ENCODE measurements around the gene BMS1. TPM values are rescaled to one million over a fixed set of nuclear protein-coding genes. Genes with fewer than 3 reads are reported as not detected.

The BMS1 gene
- total and polyA plus RNA-seq, 10 of the 15 experiments (the other 5 are each of a cell fraction or from before 2014, with no cell fraction given) = 7.6 to 33.6 (median 21.0) TPM

DNA sequence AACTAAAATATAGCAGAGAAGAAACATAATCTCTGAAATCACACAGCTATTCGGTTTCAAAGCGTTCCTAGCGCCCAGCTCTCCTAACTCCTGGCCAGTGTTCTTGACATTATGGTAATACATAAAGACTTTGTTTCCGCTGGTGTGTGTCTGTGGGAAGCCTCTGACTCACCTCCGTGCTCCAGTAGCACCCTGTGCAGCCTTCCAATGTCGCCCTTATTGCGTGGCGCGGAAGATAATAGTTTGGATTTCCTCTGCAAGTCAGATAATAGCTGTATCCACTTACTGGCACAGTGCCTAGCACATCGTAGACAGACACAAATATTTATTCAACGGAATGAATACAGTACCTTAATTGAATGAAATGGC is 570 bp downstream of the BMS1 start:
- intact Hi-C loops (cut with micrococcal nuclease; ENCODE audit: unreplicated experiment) = loop anchor here (2.0 kb wide), 2 partner anchors 144 to 230 kb away; partner anchors contain the start of gene ZNF33B
- H3K4me3 ChIP-seq = peak overlapping the region; percentile 81
- H3K9me3 ChIP-seq (replicated peaks; ENCODE audit: control insufficient read depth, insufficient read depth, low read length) = no peaks in the 10 kb centered on the region
- peaks cover 2 to 3% of the 10 kb centered on the region in 2 experiments for H3K36me3 ChIP-seq (ENCODE audit: control insufficient read depth in 2 of 2, insufficient read depth in 2 of 2, low read length in 1 of 2)
- H4K20me1 ChIP-seq (ENCODE audit: control insufficient read depth, insufficient read depth) = no peaks in the 10 kb centered on the region
- in situ Hi-C loops (cut with MboI) = loop anchor here (5.0 to 25.0 kb wide), 2 partner anchors 231 to 604 kb away; no protein-coding TSS in a partner anchor
- FAIRE-seq (no peak), ATAC-seq (peak; percentile 5), DNase-seq (ENCODE audit: low read depth, low spot score) (no peak)
- peak overlapping the region; percentile 87 for H3K27ac ChIP-seq (ENCODE audit: control insufficient read depth, insufficient read depth)
- 13% methylated on average over 11 of the region's 11 CpGs for WGBS (ENCODE audit: insufficient coverage, insufficient replicate concordance, low lambda C conversion rate, missing lambda C conversion rate)
- POLR2A ChIA-PET = interaction anchor here (1.5 kb wide), 1 partner anchor 17 kb away, joined by 4 read pairs; no protein-coding TSS in a partner anchor
- peak overlapping the region; percentile 93 for H2AFZ ChIP-seq (ENCODE audit: control insufficient read depth, low read depth, low read length)
- peaks cover 12% of the 10 kb centered on the region for H3K79me2 ChIP-seq (ENCODE audit: control insufficient read depth, insufficient read depth, low read length)
- TF ChIP-seq ZSCAN29 (IDR thresholded peaks at IDR 0.05) = no peak
- no peak for TF ChIP-seq HDGF (IDR thresholded peaks at IDR 0.05)
- no peak for TF ChIP-seq RBBP5 (conservative IDR thresholded peaks at IDR 0.05)
- H3K27me3 ChIP-seq (replicated peaks in 1 of 2; ENCODE audit: control insufficient read depth in 2 of 2, insufficient read depth in 2 of 2, low read length in 1 of 2) = no peaks in the 10 kb centered on the region
- H3K9ac ChIP-seq (ENCODE audit: control insufficient read depth, insufficient read depth, low read length) = peak overlapping the region; percentile 80
- no peaks in the 10 kb centered on the region for H3K4me1 ChIP-seq (ENCODE audit: control insufficient read depth, insufficient read depth, low read length)
- CTCF ChIA-PET = no interaction called here
- peak overlapping the region; percentile 36; the same call in 1 of the 2 replicates for H3K4me2 ChIP-seq (ENCODE audit: control insufficient read depth, insufficient read depth)
- RAD21 ChIA-PET (ENCODE audit: unreplicated experiment) = interaction anchor here (1.1 kb wide), 1 partner anchor 20 kb away, joined by 3 read pairs; no protein-coding TSS in a partner anchor
- BruUV-seq (replicated peaks) = TSS peak; percentile 73
- SMC1A ChIA-PET (ENCODE audit: uncharacterized antibody, unreplicated experiment) = no interaction called here

DNA sequence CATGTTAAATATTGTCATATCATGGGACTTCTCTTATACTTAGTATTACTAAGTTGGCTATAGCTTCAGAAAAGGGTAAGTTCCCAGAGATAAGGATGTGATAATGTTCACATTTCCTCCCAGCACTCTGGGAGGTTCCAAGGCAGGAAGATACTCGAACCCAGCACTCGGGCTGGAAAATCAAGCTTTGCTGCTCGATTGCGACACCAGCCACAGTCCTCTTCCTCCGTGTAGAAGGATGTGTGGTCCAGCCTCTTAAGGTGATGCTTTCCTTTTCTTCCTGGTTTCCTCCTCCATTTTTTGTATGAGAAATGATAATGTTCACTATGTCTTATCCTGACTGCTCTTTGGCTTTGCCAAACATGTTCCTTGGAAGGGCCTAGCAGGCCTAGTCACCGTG is 3.2 kb downstream of the BMS1 start:
- H4K20me1 ChIP-seq (ENCODE audit: control insufficient read depth, insufficient read depth) = no peaks in the 10 kb centered on the region
- SMC1A ChIA-PET (ENCODE audit: uncharacterized antibody, unreplicated experiment) = no interaction called here
- H3K79me2 ChIP-seq (ENCODE audit: control insufficient read depth, insufficient read depth, low read length) = peaks cover 12% of the 10 kb centered on the region
- no peaks in the 10 kb centered on the region for H3K4me1 ChIP-seq (ENCODE audit: control insufficient read depth, insufficient read depth, low read length)
- FAIRE-seq = no peak
- TF ChIP-seq ZNF384 (IDR thresholded peaks at IDR 0.05; ENCODE audit: borderline replicate concordance, low read depth, low read length) (no peak), MXI1 (IDR thresholded peaks at IDR 0.05; ENCODE audit: low read depth, low read length) (no peak), POLR2A (IDR thresholded peaks at IDR 0.05; ENCODE audit: low read depth, low read length) (no peak), GATAD2B (conservative IDR thresholded peaks at IDR 0.05; ENCODE audit: low read depth) (no peak), RAD51 (IDR thresholded peaks at IDR 0.05) (no peak), DPF2 (IDR thresholded peaks at IDR 0.05) (no peak), SMARCA5 (IDR thresholded peaks at IDR 0.05) (no peak)
- TF ChIP-seq, protein P1, sequence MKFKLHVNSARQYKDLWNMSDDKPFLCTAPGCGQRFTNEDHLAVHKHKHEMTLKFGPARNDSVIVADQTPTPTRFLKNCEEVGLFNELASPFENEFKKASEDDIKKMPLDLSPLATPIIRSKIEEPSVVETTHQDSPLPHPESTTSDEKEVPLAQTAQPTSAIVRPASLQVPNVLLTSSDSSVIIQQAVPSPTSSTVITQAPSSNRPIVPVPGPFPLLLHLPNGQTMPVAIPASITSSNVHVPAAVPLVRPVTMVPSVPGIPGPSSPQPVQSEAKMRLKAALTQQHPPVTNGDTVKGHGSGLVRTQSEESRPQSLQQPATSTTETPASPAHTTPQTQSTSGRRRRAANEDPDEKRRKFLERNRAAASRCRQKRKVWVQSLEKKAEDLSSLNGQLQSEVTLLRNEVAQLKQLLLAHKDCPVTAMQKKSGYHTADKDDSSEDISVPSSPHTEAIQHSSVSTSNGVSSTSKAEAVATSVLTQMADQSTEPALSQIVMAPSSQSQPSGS (IDR thresholded peaks at IDR 0.05; ENCODE audit: low read length) = no peak
- TF ChIP-seq, protein P2, sequence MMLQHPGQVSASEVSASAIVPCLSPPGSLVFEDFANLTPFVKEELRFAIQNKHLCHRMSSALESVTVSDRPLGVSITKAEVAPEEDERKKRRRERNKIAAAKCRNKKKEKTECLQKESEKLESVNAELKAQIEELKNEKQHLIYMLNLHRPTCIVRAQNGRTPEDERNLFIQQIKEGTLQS (IDR thresholded peaks at IDR 0.05; ENCODE audit: borderline replicate concordance, extremely low read depth, low read depth, low read length) = no peak
- no peak overlapping the region for H3K4me3 ChIP-seq
- H3K27me3 ChIP-seq (replicated peaks in 1 of 2; ENCODE audit: control insufficient read depth in 2 of 2, insufficient read depth in 2 of 2, low read length in 1 of 2) = no peaks in the 10 kb centered on the region
- CTCF ChIA-PET = no interaction called here
- H3K9me3 ChIP-seq (replicated peaks; ENCODE audit: control insufficient read depth, insufficient read depth, low read length) = no peaks in the 10 kb centered on the region
- in situ Hi-C loops (cut with MboI) (loop anchor here (25.0 kb wide), 1 partner anchor 602 kb away; no protein-coding TSS in a partner anchor), intact Hi-C loops (cut with micrococcal nuclease; ENCODE audit: unreplicated experiment) (no loop called here)
- H3K4me2 ChIP-seq (ENCODE audit: control insufficient read depth, insufficient read depth) = no peak overlapping the region
- RAD21 ChIA-PET (ENCODE audit: unreplicated experiment) = no interaction called here
- POLR2A ChIA-PET = no interaction called here
- H3K27ac ChIP-seq (ENCODE audit: control insufficient read depth, insufficient read depth) = no peak overlapping the region
- no peak overlapping the region for H2AFZ ChIP-seq (ENCODE audit: control insufficient read depth, low read depth, low read length)
- H3K36me3 ChIP-seq (ENCODE audit: control insufficient read depth in 2 of 2, insufficient read depth in 2 of 2, low read length in 1 of 2) = peaks cover 4 to 12% of the 10 kb centered on the region in 2 experiments
- WGBS (ENCODE audit: insufficient coverage, insufficient replicate concordance, low lambda C conversion rate, missing lambda C conversion rate) = 96% methylated on average over 6 of the region's 6 CpGs
- no peak for DNase-seq (ENCODE audit: low read depth, low spot score)
- no peak for ATAC-seq
- BruUV-seq (replicated peaks) = no TSS peak
- no peak overlapping the region for H3K9ac ChIP-seq (ENCODE audit: control insufficient read depth, insufficient read depth, low read length)
